Tibial nerve (tissue), 3 donors: ENCODE results near the gene ZDHHC8.

Source experiments
- POLR2A ChIP-seq, 2 donors: fragments of 450-650 bp; IDR thresholded peaks; one replicate each; pipeline ENCODE4 v1.6.1; 2017; ENCODE audit warnings: antibody characterized with exemption in 2 of 2, mild to moderate bottlenecking in 2 of 2, moderate library complexity in 2 of 2
- TF ChIP-seq, protein P1 (sequence below), 5 experiments: fragments of 200-600 bp in 3 of 5; fragments of 450-650 bp in 2 of 5; sonication (generic) in 3 of 5; IDR thresholded peaks; one replicate each; pipeline ENCODE4 v1.5.1; 2016 to 2019; ENCODE audit warnings: antibody characterized with exemption in 5 of 5, mild to moderate bottlenecking in 3 of 5, moderate library complexity in 2 of 5

DNA sequence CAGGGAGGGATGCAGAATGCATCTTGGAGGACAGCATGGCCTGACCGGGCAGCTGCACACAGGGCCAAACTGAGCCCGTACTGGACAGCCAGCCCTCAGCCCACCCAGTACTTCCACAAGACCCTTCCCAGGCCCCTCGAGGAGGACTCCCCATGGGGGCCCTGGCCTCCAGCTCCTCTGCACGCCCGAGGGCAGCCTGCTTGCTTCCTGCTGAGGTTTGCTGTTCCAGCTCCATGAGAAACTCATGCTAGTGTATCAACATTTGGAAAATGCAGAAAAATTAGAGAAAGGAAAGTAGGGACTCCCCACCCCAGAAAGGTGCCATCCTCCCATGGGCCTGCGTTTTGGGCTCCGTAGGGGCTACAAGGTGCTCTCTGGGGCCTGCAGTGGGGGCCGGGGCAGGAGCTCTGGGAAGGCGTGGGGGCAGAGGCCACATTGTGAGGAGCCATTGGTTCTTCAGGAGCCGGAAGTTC lies 40.6 kb downstream of the ZDHHC8 start:
- TF ChIP-seq, protein P1, sequence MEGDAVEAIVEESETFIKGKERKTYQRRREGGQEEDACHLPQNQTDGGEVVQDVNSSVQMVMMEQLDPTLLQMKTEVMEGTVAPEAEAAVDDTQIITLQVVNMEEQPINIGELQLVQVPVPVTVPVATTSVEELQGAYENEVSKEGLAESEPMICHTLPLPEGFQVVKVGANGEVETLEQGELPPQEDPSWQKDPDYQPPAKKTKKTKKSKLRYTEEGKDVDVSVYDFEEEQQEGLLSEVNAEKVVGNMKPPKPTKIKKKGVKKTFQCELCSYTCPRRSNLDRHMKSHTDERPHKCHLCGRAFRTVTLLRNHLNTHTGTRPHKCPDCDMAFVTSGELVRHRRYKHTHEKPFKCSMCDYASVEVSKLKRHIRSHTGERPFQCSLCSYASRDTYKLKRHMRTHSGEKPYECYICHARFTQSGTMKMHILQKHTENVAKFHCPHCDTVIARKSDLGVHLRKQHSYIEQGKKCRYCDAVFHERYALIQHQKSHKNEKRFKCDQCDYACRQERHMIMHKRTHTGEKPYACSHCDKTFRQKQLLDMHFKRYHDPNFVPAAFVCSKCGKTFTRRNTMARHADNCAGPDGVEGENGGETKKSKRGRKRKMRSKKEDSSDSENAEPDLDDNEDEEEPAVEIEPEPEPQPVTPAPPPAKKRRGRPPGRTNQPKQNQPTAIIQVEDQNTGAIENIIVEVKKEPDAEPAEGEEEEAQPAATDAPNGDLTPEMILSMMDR (IDR thresholded peaks at IDR 0.05), result no peak
- no peak for TF ChIP-seq POLR2A (IDR thresholded peaks at IDR 0.05)
